ENCODE results near the gene GLT1D1.
"Not testable (repeated sequence)": the region's sequence is repeated elsewhere in the genome, so short reads cannot be mapped to it uniquely, and the experiment has no call there.

The GLT1D1 gene

DNA sequence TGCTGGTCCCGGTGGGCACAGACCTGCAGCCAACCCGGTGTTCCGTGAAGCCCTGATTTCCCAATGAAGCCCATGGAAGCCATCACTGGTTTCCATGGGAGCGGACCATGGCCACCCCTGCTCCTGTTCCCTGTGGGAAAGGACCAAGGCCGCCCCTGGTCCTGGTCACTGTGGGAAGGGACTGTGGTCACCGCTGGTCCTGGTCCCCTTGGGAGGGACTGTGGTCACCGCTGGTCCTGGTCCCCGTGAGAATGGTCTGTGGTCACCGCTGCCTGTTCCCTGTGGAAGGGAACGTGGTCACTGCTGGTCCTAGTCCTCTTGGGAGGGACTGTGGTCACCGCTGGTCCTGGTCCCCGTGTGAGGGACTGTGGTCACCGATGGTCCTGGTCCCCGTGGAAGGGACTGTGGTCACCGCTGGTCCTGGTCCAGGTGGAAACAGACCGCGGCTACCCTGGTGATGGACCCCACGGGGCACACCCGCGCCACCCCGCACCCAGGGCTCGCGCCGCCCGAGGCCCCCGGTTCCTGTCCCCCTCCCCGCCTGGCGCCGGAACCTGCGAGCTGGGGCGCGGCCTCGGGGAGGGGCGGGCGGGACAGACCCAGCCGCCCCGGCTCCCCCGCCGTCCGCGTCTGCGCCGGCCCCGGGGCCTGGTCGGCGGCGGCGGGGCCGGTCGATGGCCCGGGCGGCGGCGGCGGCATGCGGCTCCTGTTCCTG is at the start of gene GLT1D1:
TSS of gene GLT1D1 (plus strand) at position 594 of the 715 bp plus-strand sequence. CDS start at position 698, 104 bp downstream.
- DNase-seq: no peak

DNA sequence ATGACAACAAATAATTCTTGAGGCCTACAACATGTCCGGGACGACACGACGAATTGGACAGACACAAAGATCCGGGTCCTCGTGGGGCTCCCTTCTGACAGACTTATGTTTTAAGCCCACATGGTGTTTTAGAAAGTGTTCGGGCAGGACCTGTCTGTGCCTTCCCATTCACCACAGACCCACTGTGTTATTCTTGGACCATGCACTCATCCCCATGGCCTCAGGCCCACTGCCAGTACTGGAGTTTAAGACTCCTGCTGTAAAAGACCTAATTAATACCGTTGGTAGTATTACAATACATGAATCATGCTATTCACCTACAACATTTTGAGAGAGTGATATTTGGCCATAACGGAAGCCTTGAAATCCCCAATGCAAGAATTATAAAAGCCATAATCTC is 49.5 kb upstream of the GLT1D1 start:
- no peak for DNase-seq

DNA sequence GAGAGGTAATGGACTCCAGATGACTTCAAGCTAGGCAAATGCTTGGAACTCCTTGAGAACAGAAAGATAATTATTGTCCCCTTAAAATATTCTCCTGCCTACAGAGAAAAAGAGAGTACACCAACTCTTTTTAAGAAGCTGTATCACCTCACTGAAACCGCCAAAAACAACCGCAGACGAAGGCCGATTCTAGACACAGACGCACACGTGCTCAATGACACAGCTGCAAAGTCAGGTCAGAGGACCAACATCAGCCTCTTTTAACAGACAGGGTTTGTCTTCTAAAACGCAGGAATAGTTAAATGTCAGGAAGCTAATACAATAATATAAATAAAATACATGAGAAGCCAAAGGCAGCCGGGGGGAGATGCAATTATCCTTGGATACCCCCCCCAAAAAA is 48.5 kb upstream of the GLT1D1 start:
- DNase-seq: no peak

DNA sequence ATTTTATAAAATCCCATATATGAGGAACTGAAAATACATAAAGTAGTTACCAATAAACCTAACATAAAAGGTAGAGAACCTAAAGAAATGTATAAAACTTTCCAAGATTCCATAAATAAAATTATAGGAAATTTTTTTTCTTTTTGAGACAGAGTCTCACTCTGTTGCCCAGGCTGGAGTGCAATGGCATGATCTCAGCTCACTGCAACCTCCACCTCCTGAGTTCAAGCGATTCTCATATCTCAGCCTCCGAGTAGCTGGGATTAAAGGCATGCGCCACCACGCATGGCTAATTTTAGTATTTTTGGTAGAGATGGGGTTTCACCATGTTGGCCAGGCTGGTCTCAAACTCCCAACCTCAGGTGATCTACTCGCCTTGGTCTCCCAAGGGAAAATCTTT is 47.9 kb upstream of the GLT1D1 start:
- not testable (repeated sequence) for DNase-seq

DNA sequence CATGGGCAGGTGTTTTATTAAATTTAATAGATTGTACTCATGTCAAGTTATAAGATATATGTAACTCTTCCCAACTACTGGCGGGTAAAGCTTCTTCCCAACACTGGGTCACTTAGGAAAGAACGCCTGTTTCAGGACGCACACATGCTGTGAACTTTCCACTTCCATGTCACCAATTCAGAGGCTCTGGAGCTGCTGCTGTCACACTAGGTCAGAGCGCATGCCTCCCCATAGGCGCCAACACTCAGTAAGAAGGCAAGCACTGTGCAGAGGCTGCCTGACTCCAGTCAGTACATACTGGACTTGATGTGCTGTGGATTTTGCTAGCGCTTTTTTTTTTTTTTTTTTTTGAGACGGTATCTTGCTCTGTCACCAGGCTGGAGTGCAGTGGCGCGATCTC is 46.7 kb upstream of the GLT1D1 start:
- no peak for DNase-seq

DNA sequence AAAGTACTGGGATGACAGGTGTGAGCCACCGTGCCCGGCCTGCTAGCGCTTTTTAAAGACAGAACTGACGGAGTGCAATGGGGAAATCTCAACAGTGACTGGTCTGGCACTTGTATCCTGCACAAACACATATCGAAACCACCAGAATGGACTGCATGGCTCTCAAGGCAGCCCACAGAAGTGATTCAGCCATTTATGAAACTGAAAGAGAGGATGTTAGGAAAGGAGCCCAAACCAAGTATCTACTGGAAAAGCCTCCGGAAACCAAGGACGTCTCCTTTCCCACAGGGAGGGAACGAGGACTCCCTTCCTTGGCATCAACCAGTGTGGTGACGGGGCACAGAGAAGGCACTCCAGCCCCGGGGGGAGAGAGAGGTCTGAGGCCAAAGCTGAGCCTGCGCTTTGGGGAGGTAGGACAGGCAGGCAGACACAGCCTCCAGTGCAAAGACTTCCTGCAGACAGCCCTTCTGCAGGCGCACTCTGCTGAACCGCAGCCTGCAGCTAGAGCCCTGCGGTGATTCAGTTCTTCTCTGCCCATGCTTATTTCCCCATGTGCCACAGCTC is 46.0 kb upstream of the GLT1D1 start:
- DNase-seq: no peak

DNA sequence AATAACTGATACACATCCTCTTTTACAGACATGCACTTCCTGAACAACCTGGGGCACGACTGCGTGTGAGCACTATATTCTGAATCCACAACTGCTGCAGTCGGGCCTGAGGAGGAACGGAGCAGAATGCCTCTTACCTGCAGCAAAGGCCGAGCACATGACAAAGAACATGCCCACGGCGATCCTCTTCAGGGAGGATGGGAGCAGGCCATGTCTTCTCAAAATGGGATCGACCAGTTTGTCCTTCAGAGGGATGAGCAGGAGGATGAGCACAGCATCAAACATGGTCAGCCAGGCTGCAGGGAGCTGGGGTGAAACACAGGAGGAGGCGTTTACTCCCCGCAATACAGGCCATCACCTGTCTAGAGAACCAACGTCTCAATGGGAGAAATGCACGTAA is 44.6 kb upstream of the GLT1D1 start:
- DNase-seq: no peak

DNA sequence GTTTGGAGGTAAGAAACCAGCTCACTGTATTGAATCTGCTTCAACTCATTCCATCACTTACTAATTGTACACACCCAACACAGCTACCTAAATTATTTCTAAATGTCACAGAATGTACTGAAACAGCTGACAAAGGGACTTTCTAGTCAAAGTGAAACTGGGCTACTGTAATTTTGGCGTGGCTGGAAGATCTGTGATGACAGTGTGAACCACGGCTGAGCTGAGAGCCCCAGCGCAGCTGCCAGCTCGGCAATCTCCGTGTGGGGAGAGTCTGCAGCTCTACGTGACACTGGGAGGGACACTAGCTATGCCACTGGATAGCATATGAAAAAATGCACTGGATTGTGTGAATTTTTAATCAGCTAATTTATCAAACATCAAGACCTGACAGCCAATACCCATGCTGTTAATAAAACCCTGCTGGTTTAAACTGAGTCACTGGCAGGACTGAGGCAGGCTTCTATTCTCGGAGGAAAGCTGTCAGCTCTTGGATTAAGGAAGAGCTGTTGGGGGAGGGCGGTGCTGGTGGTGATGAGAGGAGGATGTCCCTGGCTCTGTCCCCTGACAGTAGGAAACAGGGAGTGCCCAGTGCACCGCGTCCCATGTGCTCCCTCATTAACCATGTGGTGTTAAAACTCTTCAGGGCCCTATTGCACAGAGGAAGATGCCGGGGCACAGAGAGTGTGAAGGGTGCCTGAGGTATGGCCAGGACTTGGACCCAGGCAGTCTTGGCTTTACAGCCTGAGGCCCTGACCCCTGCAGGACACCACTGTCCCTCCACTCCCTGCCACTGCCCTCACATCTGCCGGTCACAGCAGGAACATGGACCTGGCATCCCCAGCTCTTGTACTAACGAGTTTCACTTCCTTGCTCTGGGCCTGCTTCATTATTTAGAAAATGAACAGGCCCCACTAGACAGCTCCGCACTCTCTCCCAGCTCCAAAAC is 42.8 kb upstream of the GLT1D1 start:
- no peak for DNase-seq

DNA sequence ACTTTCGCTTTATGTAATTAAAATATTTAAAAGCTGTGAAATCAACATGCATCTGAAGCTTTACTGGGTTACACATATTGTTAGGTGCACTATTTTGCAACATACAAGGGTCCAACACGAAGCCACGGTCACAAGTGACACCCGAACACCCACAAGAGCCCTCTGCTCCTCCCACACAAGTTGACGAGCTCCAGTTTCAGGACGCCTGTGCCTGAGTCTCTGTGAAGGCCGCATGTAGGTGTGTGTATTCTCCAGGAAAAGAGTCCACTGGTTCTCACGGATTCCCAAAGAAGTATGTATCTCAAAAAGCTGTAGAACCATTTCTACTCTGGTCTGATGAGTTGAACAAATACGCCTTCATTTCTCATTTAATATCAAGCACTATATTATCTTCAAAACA is 41.5 kb upstream of the GLT1D1 start:
- no peak for DNase-seq

DNA sequence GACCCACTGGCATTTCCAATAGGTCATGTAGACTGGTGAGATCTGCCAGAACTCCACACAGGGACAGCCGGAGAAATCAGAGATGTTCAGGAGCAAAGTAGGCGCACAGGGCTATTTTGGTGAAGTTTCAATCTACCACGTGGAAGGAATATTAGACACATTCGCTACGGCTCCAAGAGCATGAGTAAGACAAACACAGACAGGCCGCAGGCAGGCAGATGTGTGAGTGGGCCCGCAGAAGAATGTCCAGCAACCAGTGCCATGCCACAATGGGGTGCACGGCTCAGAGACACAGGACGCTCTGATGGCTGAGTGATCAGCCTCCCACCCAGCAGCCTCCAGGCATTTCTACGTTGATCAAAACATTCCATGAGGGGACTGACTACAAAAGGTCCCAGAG is 39.9 kb upstream of the GLT1D1 start:
- DNase-seq: no peak

DNA sequence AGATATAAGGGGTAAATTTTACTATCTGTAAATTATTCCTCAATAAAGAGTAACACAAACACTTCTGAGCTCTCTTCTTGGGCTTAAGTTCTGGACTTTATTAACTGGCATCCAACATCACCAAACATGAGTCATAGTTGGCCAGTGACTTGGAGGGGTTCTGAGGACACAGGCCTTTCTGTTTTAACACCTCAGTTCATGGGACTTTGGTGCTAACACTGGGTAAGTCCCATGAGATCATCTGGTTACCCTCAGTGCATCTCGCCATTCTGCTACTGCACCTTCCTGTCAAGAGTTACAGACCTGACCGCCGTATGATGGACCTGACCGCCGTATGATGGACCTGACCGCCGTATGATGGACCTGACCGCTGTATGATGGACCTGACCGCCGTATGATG is 39.4 kb upstream of the GLT1D1 start:
- DNase-seq: no peak

DNA sequence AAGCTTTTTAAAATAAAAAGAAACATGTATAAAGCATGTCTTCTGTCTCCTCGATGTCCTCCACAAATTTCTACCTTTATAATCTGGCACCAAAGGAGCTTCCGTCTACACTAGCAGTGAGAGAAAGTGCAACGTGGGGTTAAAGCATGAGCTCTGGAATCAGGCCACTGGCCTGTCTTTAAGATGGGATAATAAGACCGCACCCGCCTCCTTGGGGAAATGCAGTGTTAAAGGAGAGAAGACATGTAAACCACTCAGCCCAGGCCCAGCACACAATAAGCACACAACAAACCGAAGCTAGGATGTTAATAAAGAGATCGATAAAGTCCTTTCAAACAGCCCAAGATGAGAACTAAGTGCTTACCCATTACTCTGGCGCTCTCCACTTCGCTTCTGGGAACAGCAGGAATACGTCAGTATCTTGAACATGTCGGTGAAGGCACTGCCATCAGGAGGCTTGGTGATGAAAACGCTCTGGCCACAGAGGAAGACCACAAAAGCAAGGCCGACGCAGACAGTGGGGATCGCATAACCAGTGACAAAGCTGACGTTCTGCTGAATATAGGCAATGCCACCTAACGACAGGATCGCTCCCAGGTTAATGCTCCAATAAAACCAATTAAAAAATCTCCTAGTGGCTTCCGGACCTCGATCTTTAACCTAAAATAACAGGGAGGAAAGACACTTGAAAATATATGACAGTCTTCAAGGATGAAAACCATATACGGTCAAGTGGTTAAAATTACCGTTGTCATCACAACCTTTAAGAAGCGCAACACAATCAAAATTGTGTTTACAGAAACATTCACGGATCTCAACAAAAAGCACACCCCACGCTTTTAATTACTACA is 38.6 kb upstream of the GLT1D1 start:
- DNase-seq: no peak

DNA sequence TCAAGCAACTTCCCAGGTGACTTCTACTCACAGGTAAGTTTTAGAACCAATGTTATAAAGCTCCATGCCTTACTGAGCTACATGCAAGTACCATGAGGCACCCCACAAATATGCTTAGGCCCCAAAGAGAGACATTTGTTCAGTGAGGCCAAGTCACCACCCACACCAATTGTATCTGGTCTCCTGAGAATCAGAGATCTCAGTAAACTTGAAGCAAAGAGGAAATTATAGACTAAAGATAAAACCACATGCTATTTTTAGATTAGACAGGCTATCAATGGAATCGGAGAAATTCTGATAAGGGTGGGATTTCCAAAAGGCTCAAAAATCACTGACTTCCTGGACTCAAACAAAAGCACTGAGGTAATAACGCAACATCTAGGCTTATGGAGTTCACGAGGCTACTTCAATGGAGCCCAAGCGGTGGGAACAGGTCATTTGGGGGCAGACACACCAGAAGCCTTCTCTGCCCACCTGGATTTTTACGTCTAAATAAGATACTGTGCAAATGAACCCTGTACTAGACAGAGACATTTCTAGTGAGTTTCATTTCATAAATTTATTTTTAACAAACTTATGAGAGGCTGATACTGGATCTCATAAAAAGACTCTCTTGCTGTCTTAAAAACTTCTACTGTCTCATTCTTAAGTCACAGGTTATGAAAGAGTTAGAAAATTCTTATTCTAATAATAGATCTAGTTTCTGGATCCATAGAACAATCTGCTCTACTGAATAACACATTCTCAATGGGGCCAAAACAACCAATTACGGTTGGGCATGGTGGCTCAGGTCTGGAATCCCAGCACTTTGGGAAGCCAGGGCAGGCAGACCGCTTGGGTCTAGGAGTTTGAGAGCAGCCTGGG is 37.3 kb upstream of the GLT1D1 start:
- no peak for DNase-seq

DNA sequence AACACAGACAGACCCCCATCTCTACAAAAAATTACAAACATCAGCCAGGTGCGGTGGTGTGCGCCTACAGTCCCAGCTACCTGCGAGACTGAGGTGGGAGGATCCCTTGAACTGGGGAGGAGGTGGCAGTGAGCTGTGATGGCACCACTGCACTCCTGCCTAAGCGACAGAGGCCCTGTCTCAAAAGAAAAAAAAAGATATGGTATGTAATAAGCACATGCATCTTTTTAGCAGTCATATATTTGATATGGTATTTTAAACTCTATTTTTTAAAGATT is 36.7 kb upstream of the GLT1D1 start:
- no peak for DNase-seq

DNA sequence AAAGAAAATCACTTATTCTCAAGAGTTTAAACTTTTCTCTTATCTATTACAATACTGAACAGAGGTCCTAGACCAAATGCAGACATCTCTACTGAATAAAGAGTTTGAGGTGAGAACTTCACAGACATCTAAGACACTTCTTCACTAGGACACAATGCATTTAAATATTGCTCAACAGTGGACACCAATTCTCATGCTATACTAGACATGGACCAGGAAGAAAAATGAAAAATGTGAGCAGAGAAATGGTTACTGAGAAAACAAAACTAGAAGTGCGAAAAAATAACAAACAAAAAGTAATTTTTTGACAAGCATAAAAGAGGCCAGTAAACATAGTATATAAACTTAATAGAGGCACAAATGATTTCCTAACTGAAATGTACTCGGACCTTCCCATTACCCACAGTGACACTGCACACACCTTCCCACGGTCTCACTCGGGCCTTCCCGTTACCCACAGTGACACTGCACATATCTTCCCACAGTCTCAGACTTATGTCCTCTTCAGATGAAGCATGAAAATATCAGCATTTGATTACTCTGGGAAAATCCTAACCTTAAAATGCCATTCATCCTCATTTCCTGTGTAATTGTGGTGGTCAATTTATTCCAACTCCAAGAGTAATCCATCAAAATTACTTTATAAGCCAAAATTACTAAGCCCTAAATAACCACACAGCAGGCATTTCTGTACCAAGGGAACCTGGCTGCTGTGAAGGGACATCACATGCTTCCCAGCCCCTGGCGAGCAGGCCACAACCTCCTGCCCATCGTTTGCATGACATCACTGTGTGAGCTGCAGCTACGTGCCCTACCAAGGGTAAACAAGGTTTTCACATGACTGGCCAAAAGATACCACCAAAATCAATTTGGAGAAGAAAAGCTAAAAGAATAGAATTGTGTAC is 35.9 kb upstream of the GLT1D1 start:
- no peak for DNase-seq

DNA sequence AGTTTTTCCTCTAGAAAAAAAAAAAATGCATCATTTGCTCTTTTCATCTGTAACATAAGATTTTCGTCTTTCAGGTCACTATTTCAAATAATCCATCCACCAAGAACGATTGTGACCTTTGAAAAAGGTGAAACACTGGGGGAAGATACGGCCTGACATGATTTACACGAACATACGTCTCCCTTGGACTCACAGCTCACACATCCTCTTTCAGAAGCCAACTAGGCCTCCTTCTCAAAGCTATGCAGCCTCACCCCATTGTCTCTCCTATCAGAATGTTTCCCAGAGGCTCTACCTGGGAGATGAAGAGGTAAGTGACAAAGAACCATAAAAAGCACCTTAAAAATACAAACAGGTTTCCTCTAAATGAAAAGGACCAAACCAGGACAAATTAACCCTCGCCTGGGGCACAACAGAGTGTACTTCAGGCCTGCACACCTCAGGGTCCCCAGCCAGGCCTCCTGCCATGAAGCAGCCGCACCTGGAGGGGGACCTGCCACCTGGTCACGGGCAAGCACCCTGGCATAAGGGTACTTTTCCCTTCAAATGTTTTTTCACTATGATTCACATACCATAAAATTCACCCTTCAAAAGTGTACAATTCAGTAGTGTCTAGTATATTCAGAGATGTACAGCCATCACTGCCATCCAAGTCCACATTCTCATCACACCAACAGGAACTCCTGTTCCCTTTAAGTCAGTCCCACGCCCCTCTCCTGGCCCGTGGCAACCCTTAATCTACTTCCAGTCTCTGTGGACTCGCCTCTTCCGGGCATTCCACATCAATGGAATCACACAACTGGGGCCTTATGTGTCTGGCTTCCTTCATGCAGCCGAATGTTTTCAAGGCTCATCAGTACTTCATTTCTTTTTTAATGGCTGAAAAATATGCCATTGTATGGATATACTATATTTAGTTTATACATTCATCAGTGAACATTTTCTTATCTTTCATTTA is 34.9 kb upstream of the GLT1D1 start:
- DNase-seq: no peak

DNA sequence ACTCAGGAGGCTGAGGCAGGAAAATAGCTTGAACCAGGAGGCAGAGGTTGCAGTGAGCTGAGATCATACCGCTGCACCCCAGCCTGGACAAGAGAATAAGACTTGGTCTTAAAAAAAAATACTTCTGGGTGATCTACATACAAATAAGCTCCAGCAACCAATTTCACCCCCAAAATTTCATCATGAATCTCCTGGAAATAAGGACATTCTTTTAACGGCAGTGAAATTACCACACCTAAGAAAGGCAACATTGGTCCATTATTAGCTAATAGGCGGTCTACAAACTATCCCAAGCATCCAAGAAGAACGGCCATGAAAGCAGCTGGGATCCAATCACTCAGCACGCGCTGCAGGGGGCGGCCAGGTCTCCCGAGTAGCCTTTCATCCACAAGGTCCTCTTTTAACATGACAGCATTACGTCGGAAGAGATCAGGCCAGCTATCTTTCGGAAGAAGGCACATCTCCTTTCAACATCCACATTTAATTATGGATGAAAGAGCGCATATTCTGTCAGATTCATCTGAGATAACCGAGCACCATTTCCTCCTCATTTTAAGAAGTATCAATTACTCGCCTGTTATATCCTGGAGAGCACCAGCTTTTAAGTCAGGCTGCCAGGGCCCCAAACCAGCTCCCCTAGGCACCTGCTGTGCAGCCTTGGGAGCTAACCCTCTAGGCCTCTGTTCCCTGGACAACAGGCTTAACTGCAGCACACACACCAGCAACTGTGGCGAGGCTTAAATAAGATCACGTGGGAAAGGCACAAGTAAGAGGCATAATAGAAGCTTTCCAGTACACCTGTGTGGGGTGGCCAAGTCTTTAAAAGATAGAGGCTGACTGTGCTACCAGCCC is 33.8 kb upstream of the GLT1D1 start:
- DNase-seq: no peak

DNA sequence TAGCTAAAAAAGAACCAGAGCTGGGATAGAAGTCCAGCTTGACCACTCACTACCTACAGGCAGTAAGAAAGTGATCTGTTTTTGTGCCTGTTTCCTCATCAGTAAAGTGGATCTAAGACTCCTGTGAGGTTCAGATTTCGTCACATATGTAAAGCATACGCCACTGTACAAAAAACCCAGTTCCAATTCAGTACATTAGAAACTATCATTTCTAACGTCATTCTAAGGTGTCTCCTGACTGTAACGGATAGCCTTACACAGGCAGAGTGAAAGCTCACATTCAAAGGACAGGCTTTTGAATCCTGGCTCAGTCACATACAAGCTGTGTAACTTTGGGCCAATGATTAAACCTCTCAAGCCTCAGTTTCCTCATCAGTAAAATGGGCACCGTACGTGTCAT is 33.0 kb upstream of the GLT1D1 start:
- no peak for DNase-seq
